HL-60 (cell line): ENCODE results near the gene TSPAN33.

Experiments
- DNase-seq, 2 experiments: peaks; one replicate each; pipeline ENCODE4 v3.0.0-alpha.2; 2010 to 2020; ENCODE audit warnings: low read depth in 1 of 2, low spot score in 1 of 2
- H3K27ac ChIP-seq: fragments of 250-450 bp; sonication (Bioruptor Pico); replicated peaks from 2 replicates; pipeline ENCODE4 v1.5.1; 2020; ENCODE audit warnings: mild to moderate bottlenecking, moderate library complexity
- H3K27me3 ChIP-seq: fragments of 250-450 bp; sonication (Bioruptor Pico); 2 replicates; pipeline ENCODE4 v1.5.1; 2021; ENCODE audit warnings: mild to moderate bottlenecking, moderate library complexity; ENCODE audit not compliant: insufficient read depth, poor library complexity, severe bottlenecking
- H3K4me3 ChIP-seq: replicated peaks from 2 replicates; pipeline ENCODE4 v1.5.1; 2011; ENCODE audit warnings: mild to moderate bottlenecking, control low read depth, low read length; ENCODE audit not compliant: insufficient read depth
- CTCF ChIP-seq: IDR thresholded peaks from one replicate; pipeline ENCODE4 v1.5.1; 2011; ENCODE audit warnings: low read length, control low read depth, inconsistent platforms; ENCODE audit not compliant: insufficient read depth
- GABPA ChIP-seq: IDR thresholded peaks from 2 replicates; pipeline ENCODE4 v1.6.1; 2012; ENCODE audit warnings: low read depth
- POLR2AphosphoS5 ChIP-seq: IDR thresholded peaks from 2 replicates; pipeline ENCODE4 v1.6.1; 2012; ENCODE audit warnings: low read depth
- REST ChIP-seq: IDR thresholded peaks from 2 replicates; pipeline ENCODE4 v1.6.1; 2012; ENCODE audit warnings: low read depth; ENCODE audit not compliant: insufficient replicate concordance
- SPI1 ChIP-seq: IDR thresholded peaks from 2 replicates; pipeline ENCODE4 v1.6.1; 2012; ENCODE audit warnings: low read depth, mild to moderate bottlenecking, borderline replicate concordance
- long read RNA-seq: library from polyadenylated mRNA; unstranded; transcript quantifications from one replicate; pipeline ENCODE4 v2.0.0, GENCODE V29; 2020

Gene TSPAN33, protein sequence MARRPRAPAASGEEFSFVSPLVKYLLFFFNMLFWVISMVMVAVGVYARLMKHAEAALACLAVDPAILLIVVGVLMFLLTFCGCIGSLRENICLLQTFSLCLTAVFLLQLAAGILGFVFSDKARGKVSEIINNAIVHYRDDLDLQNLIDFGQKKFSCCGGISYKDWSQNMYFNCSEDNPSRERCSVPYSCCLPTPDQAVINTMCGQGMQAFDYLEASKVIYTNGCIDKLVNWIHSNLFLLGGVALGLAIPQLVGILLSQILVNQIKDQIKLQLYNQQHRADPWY
- long read RNA-seq, partial matches to known transcripts: 4 of 7 reads
- long read RNA-seq, other reads (novel, unspliced or antisense): 1 of 7 reads

- Histone ChIP-seq H3K27ac (no peak within 1 kb of the TSS), H3K27me3 (peaks cover 8% of the 10 kb centered on the region), H3K4me3 (peak within 1 kb of the TSS; percentile 49)
- peak; percentile 38 to 61 for DNase-seq
- no peak for TF ChIP-seq GABPA
- no peak for TF ChIP-seq REST
- no peak for TF ChIP-seq POLR2AphosphoS5
- no peak for TF ChIP-seq CTCF
- TF ChIP-seq SPI1: no peak
Observed at GRCh38 chr7:129144095-129144833, at the start of gene TSPAN33. TSS of gene TSPAN33 (plus strand) at chr7:129144707. CDS start at chr7:129144981, 274 bp downstream.

DNA sequence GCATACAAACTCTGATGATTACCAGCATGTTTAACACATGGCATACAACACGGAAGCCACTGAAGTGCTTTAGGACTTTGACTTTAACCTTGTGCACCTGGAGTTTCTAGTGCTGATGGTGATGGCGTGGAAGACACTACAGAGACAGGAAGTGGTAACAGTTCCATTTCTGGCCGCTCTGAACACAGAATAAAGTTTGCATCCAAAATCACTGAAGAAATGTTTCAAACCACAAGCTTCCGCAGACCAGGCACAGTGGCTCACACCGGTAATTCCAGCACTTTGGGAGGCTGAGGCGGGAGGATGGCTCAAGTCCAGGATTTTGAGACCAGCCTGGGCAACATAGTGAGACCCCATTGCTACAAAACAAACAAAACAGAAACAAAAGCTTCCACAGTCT is 49.2 kb upstream of the TSPAN33 start:
- Histone ChIP-seq H3K4me3 (no peak overlapping the region), H3K27me3 (no peaks in the 10 kb centered on the region), H3K27ac (no peak overlapping the region)
- DNase-seq: peak in 1 of 2 experiments; percentile 35
- TF ChIP-seq CTCF (no peak), POLR2AphosphoS5 (no peak), GABPA (no peak), REST (no peak), SPI1 (no peak)

DNA sequence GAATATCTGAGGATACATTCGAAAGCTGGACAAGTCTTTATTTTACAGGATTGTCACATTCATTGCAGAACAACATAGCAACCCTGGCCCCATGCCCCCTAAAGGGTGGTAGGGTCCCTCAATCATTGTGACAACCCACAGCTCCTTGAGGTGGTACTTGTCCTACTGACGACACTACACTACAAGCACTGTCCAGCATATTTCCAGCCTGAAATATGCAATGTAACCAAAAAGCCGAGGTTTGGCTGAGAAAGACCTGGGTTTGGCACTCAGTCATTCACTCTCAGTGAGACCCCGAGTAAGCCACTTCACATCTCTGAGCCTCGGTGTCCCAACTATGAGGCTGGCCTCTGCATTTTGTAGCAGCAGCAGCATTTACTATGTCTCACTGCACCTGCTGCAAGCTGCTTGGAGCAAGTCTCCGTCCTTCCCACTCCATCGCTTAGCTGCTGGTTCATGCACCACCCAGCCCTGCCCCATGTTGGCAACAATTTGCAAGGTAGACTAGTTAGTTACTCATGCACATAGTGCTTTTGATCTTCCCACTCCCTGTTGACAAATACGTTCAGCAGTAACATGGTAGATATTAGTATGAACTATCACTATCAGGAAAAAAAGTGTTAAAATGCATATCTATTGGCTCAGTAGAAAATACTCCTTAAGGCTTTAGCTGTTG is 46.0 kb upstream of the TSPAN33 start:
- TF ChIP-seq REST (peak; percentile 77), POLR2AphosphoS5 (no peak)
- DNase-seq: no peak
- Histone ChIP-seq H3K27ac (no peak overlapping the region), H3K4me3 (no peak overlapping the region), H3K27me3 (no peaks in the 10 kb centered on the region)
